Transverse colon (tissue), 4 donors: ENCODE data around the gene NOP53.

Experiments used
- CTCF ChIP-seq, 5 experiments: fragments of 200-600 bp in 3 of 5; fragments of 450-650 bp in 2 of 5; sonication (generic) in 3 of 5; IDR thresholded peaks; 1 replicate in 2 of 5; 2 replicates in 3 of 5; pipeline ENCODE4 v1.5.1; 2016 to 2017; ENCODE audit warnings: antibody characterized with exemption in 5 of 5, inconsistent platforms in 3 of 5, mild to moderate bottlenecking in 2 of 5, moderate library complexity in 1 of 5
- EP300 ChIP-seq: sonication (generic); formaldehyde crosslinking; IDR thresholded peaks from one replicate; pipeline ENCODE4 v1.6.1; 2017; ENCODE audit warnings: antibody characterized with exemption, low read depth
- POLR2A ChIP-seq: fragments of 450-650 bp; IDR thresholded peaks from one replicate; pipeline ENCODE4 v1.6.1; 2016; ENCODE audit warnings: antibody characterized with exemption, mild to moderate bottlenecking, moderate library complexity
- POLR2AphosphoS5 ChIP-seq, 3 donors: sonication (generic); formaldehyde crosslinking; IDR thresholded peaks; one replicate each; pipeline ENCODE4 v1.6.1; 2016; ENCODE audit warnings: antibody characterized with exemption in 3 of 3

- no peak for TF ChIP-seq CTCF (IDR thresholded peaks at IDR 0.05)
- no peak for TF ChIP-seq EP300
- TF ChIP-seq POLR2A: no peak
- no peak for TF ChIP-seq POLR2AphosphoS5 (IDR thresholded peaks at IDR 0.05)
Measured at GRCh38 chr19:47729799-47730520, 15.4 kb upstream of the NOP53 start.
